ENCODE measurements around the gene KLHDC8B.

- TF ChIP-seq EZH2 (IDR thresholded peaks at IDR 0.05) (no peak), POLR2AphosphoS5 (IDR thresholded peaks at IDR 0.05; ENCODE audit: borderline replicate concordance, low read depth, low read length) (no peak), FOXP2 (optimal IDR thresholded peaks at IDR 0.05; ENCODE audit: control extremely low read depth, extremely low read length, insufficient read depth) (no peak)
Observed at GRCh38 chr3:49198611-49199230, 27.3 kb downstream of the KLHDC8B start.

All from SK-N-MC (cell line).